Measurements from ENCODE around the gene ELL. TPM values are rescaled to one million over a fixed set of nuclear protein-coding genes. Genes with fewer than 3 reads are reported as not detected.

Gene ELL
- total and polyA plus RNA-seq, 2 donors (not counting 3 experiments of a cell fraction or from before 2014, with no cell fraction given) = 9.9 to 18.2 TPM

DNA sequence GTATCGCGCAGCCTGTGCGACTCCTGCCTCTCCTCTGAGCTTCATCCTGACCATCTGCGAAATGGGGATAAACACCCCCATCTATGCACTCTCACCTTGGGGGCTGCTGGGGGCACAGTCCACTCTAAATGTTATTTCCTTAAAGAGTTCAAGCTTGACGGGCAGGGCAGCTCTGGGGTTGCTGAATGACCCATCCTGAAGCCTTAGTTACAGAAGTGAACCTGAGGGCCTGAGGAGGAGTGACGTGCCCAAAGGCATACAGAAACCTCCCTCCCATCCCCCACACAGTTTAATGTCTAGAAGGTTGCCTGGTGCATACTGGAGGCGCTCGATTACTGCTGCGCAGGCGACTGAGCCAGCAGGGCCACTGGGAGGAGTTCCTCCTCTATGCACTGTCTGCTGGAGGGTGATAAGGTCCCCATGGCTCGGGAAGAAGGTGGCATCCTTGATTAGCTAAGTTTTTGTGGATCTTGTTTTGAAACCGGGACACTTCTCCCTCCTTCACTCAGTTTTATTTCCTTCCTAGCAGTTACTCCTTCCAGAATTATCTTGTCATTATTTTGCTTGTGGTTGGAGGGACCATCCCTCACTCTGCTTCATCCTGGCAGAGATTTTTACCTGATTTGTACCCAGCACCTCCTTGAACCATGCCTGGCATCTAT, 22.1 kb upstream of the ELL start:
- Histone ChIP-seq H3K27me3 (ENCODE audit: control insufficient read depth in 2 of 2, insufficient read depth in 2 of 2, low read length in 2 of 2) (no peaks in the 10 kb centered on the region), H3K27ac (ENCODE audit: insufficient read depth, low read depth, low read length) (no peak overlapping the region), H3K9me1 (replicated peaks; ENCODE audit: control insufficient read depth, extremely low read depth, insufficient read depth, low read length) (no peaks in the 10 kb centered on the region), H3K9me3 (replicated peaks; ENCODE audit: control insufficient read depth, insufficient read depth, low read length) (no peaks in the 10 kb centered on the region), H2AFZ (ENCODE audit: low read depth, low read length) (peak overlapping the region; percentile 74), H3K4me3 (replicated peaks in 1 of 3; ENCODE audit: insufficient read depth in 1 of 3, low read depth in 1 of 3, low read length in 3 of 3) (peak overlapping the region in 2 of 3 experiments; percentile 30 to 44), H3K36me3 (ENCODE audit: control insufficient read depth in 2 of 2, extremely low read depth in 1 of 2, insufficient read depth in 2 of 2, low read length in 2 of 2) (peaks cover 3 to 14% of the 10 kb centered on the region in 2 experiments), H3K79me2 (ENCODE audit: control insufficient read depth, insufficient read depth, low read length) (peaks cover 12% of the 10 kb centered on the region), H3K4me2 (ENCODE audit: insufficient read depth, low read length) (peak overlapping the region; percentile 66), H4K20me1 (replicated peaks; ENCODE audit: control insufficient read depth, extremely low read depth, insufficient read depth, low read length) (no peaks in the 10 kb centered on the region), H3K9ac (replicated peaks; ENCODE audit: extremely low read depth, insufficient read depth, low read length) (no peak overlapping the region), H3K4me1 (ENCODE audit: control insufficient read depth, extremely low read depth, insufficient read depth, low read length) (peaks cover 12% of the 10 kb centered on the region)
- dilution Hi-C loops (cut with MboI; ENCODE audit: extremely low pct_ligation_motif_present, low sequenced_read_pairs) = no loop called here
- TF ChIP-seq, protein P1, sequence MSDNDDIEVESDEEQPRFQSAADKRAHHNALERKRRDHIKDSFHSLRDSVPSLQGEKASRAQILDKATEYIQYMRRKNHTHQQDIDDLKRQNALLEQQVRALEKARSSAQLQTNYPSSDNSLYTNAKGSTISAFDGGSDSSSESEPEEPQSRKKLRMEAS (IDR thresholded peaks at IDR 0.05; ENCODE audit: insufficient read depth, insufficient read length) = no peak
- TF ChIP-seq POLR2A (IDR thresholded peaks at IDR 0.05; ENCODE audit: low read depth, low read length) (no peak), EZH2 (IDR thresholded peaks at IDR 0.05; ENCODE audit: borderline replicate concordance, low read depth, low read length, severe bottlenecking) (no peak), FOS (IDR thresholded peaks at IDR 0.05; ENCODE audit: borderline replicate concordance, insufficient read depth, low read length) (no peak), POLR2AphosphoS5 (IDR thresholded peaks at IDR 0.05; ENCODE audit: insufficient read depth, low read depth, low read length) (no peak)
- POLR2A ChIA-PET = interaction anchor here (1.0 kb wide), 1 partner anchor 24 kb away, joined by 4 read pairs; no protein-coding TSS in a partner anchor
- intact Hi-C loops (cut with micrococcal nuclease) = loop anchor here (1.0 kb wide), 2 partner anchors 22 to 27 kb away; partner anchors contain the start of genes ELL and UBA52
- CTCF ChIA-PET = interaction anchor here (0.8 to 1.2 kb wide), 5 partner anchors 12 to 29 kb away, joined by 3 read pairs; no protein-coding TSS in a partner anchor
- BruUV-seq (replicated peaks) = no TSS peak
- DNase-seq (ENCODE audit: low read depth, low spot score) = peak; percentile 38
- FAIRE-seq = peak; percentile 72
